H1 (cell line): Measurements from ENCODE around the gene GRXCR2. TPM values are rescaled to one million over a fixed set of nuclear protein-coding genes. Genes with fewer than 3 reads are reported as not detected.
A peak's percentile ranks its signal among the peaks of the same experiment; 100 is the strongest.

Source experiments
- CTCF ChIA-PET: fragments of 300-600 bp; sonication (Branson Sonifier 250); formaldehyde crosslinking; loops from one replicate; lab custom pipeline; 2021; ENCODE audit not compliant: partially characterized antibody; lab: Charles Lee
- POLR2A ChIA-PET: fragments of 300-600 bp; sonication (Branson Sonifier 250); formaldehyde crosslinking; loops from one replicate; lab custom pipeline; 2021; ENCODE audit warnings: inconsistent platforms; ENCODE audit not compliant: partially characterized antibody; lab: Charles Lee
- DNase-seq, 2 experiments: peaks; one replicate each; pipeline versions ENCODE4 v3.0.0 to v3.0.0-alpha.2; 2010 to 2022; ENCODE audit warnings: low spot score in 2 of 2, low read depth in 1 of 2, mixed read lengths in 1 of 2
- FAIRE-seq: peaks from 2 replicates; lab custom pipeline; 2011; peaks lifted over from hg19 to GRCh38; lab: Jason Lieb, UNC
- H2AFZ ChIP-seq: 2 replicates; pipeline ENCODE4 v1.8.1; 2012; ENCODE audit warnings: low read length, inconsistent platforms
- H2AK5ac ChIP-seq: 2 replicates; pipeline ENCODE4 v1.6.1; 2013; ENCODE audit warnings: low read depth, low read length
- H2BK120ac ChIP-seq: replicated peaks from 2 replicates; pipeline ENCODE3; 2013; ENCODE audit warnings: low read depth, low read length, inconsistent platforms
- H2BK12ac ChIP-seq: 2 replicates; pipeline ENCODE4 v1.6.1; 2013; ENCODE audit warnings: low read depth, low read length
- H2BK15ac ChIP-seq: 2 replicates; pipeline ENCODE4 v1.6.1; 2013; ENCODE audit warnings: low read length
- H2BK20ac ChIP-seq: 2 replicates; pipeline ENCODE4 v1.6.1; 2013; ENCODE audit warnings: low read length
- H2BK5ac ChIP-seq: 2 replicates; pipeline ENCODE4 v1.6.1; 2013; ENCODE audit warnings: low read depth, low read length
- H3K14ac ChIP-seq: 2 replicates; pipeline ENCODE4 v1.6.1; 2013; ENCODE audit warnings: inconsistent platforms; ENCODE audit not compliant: insufficient read length
- H3K18ac ChIP-seq: 2 replicates; pipeline ENCODE4 v1.6.1; 2013; ENCODE audit warnings: low read length; ENCODE audit errors: extremely low read depth
- H3K23ac ChIP-seq: 2 replicates; pipeline ENCODE4 v1.6.1; 2013; ENCODE audit warnings: inconsistent platforms; ENCODE audit not compliant: insufficient read length
- H3K23me2 ChIP-seq: 2 replicates; pipeline ENCODE4 v1.6.1; 2013; ENCODE audit warnings: low read depth, low read length
- H3K27ac ChIP-seq: 2 replicates; pipeline ENCODE4 v1.6.1; 2011; ENCODE audit warnings: low read depth, low read length, inconsistent platforms
- H3K27me3 ChIP-seq, 4 experiments: replicated peaks in 1 of 4; 1 replicate in 1 of 4; 2 replicates in 3 of 4; pipeline versions ENCODE4 v1.6.1 to v1.8.1; 2011 to 2013; ENCODE audit warnings: low read length in 3 of 4, mild to moderate bottlenecking in 3 of 4, inconsistent platforms in 2 of 4, mixed read lengths in 2 of 4, moderate library complexity in 1 of 4; ENCODE audit not compliant: control insufficient read depth in 3 of 4, insufficient read depth in 3 of 4; ENCODE audit errors: extremely low read depth in 1 of 4
- H3K36me3 ChIP-seq, 4 experiments: 2 replicates each; pipeline versions ENCODE4 v1.6.1 to v1.8.1; 2011 to 2013; ENCODE audit warnings: mild to moderate bottlenecking in 4 of 4, low read length in 3 of 4, moderate library complexity in 2 of 4, control low read depth in 1 of 4, inconsistent platforms in 1 of 4; ENCODE audit not compliant: insufficient read depth in 4 of 4, control insufficient read depth in 2 of 4
- H3K4ac ChIP-seq: replicated peaks from 2 replicates; pipeline ENCODE3; 2013; ENCODE audit warnings: low read length, low read depth, mixed read lengths, inconsistent platforms; ENCODE audit not compliant: insufficient read length
- H3K4me1 ChIP-seq, 4 experiments: replicated peaks in 1 of 4; 1 replicate in 1 of 4; 2 replicates in 3 of 4; pipeline versions ENCODE4 v1.6.1 to v1.8.1; 2011 to 2013; ENCODE audit warnings: low read length in 3 of 4, inconsistent platforms in 2 of 4, mixed read lengths in 1 of 4; ENCODE audit not compliant: insufficient read depth in 4 of 4, control insufficient read depth in 3 of 4
- H3K4me2 ChIP-seq, 2 experiments: 2 replicates each; pipeline versions ENCODE4 v1.6.1 to v1.8.1; 2011 to 2013; ENCODE audit warnings: low read depth in 2 of 2, low read length in 2 of 2, control low read depth in 1 of 2, inconsistent platforms in 1 of 2, mild to moderate bottlenecking in 1 of 2; ENCODE audit not compliant: insufficient read depth in 1 of 2
- H3K4me3 ChIP-seq, 4 experiments: fragments of 200-600, 300-600 bp in 1 of 4; sonication (generic), shearing (Covaris generic), sonication (Bioruptor Twin) in 1 of 4; 2 replicates each; pipeline versions ENCODE4 v1.5.1 to v1.8.1; 2011 to 2016; ENCODE audit warnings: low read length in 4 of 4, low read depth in 3 of 4, control low read depth in 2 of 4, inconsistent platforms in 2 of 4, mild to moderate bottlenecking in 2 of 4, mixed read lengths in 1 of 4, moderate library complexity in 1 of 4; ENCODE audit not compliant: insufficient read depth in 2 of 4; ENCODE audit errors: extremely low read depth in 1 of 4
- H3K56ac ChIP-seq: replicated peaks from 2 replicates; pipeline ENCODE3; 2013; ENCODE audit warnings: low read depth, mild to moderate bottlenecking, mixed read lengths, low read length, inconsistent platforms; ENCODE audit not compliant: insufficient read length
- H3K79me1 ChIP-seq: 2 replicates; pipeline ENCODE4 v1.6.1; 2013; ENCODE audit warnings: low read depth, low read length, control low read depth
- H3K79me2 ChIP-seq, 2 experiments: 2 replicates each; pipeline versions ENCODE4 v1.6.1 to v1.8.1; 2012 to 2013; ENCODE audit warnings: low read length in 2 of 2, mild to moderate bottlenecking in 2 of 2, inconsistent platforms in 1 of 2; ENCODE audit not compliant: insufficient read depth in 2 of 2, control insufficient read depth in 1 of 2
- H3K9ac ChIP-seq, 4 experiments: replicated peaks in 1 of 4; 1 replicate in 1 of 4; 2 replicates in 3 of 4; pipeline versions ENCODE4 v1.6.1 to v1.8.1; 2011 to 2013; ENCODE audit warnings: low read depth in 3 of 4, low read length in 3 of 4, control low read depth in 2 of 4, mild to moderate bottlenecking in 2 of 4, moderate library complexity in 2 of 4, inconsistent platforms in 1 of 4; ENCODE audit errors: extremely low read depth in 1 of 4
- H3K9me3 ChIP-seq, 2 experiments: 2 replicates each; pipeline versions ENCODE4 v1.6.1 to v1.8.1; 2012 to 2013; ENCODE audit warnings: mild to moderate bottlenecking in 2 of 2, moderate library complexity in 2 of 2, control low read depth in 1 of 2, inconsistent platforms in 1 of 2, low read depth in 1 of 2, low read length in 1 of 2, mixed read lengths in 1 of 2; ENCODE audit not compliant: insufficient read depth in 2 of 2
- H4K20me1 ChIP-seq, 2 experiments: replicated peaks in 1 of 2; 2 replicates each; pipeline versions ENCODE3 to v1.8.1; 2011 to 2013; ENCODE audit warnings: inconsistent platforms in 2 of 2, low read length in 2 of 2, mild to moderate bottlenecking in 1 of 2; ENCODE audit not compliant: insufficient read depth in 2 of 2, control insufficient read depth in 1 of 2
- H4K5ac ChIP-seq: 2 replicates; pipeline ENCODE4 v1.6.1; 2013; ENCODE audit warnings: low read length, low read depth, mixed read lengths, inconsistent platforms; ENCODE audit not compliant: insufficient read length
- H4K8ac ChIP-seq: 2 replicates; pipeline ENCODE4 v1.8.0; 2013; ENCODE audit warnings: mild to moderate bottlenecking, moderate library complexity, low read length, inconsistent platforms; ENCODE audit not compliant: insufficient read depth; ENCODE audit errors: extremely low read depth
- H4K91ac ChIP-seq: replicated peaks from 2 replicates; pipeline ENCODE3; 2013; ENCODE audit warnings: low read length, mixed read lengths, inconsistent platforms; ENCODE audit not compliant: insufficient read length
- KDM1A ChIP-seq: fragments of 200-600, 300-600 bp; sonication (generic); IDR thresholded peaks from 2 replicates; pipeline ENCODE4 v1.7.1; 2016; ENCODE audit warnings: mild to moderate bottlenecking, low read length, borderline replicate concordance
- SP2 ChIP-seq: IDR thresholded peaks from 2 replicates; pipeline ENCODE4 v1.6.1; 2012; ENCODE audit warnings: mild to moderate bottlenecking, low read length, inconsistent platforms
- TEAD4 ChIP-seq: IDR thresholded peaks from 2 replicates; pipeline ENCODE4 v1.6.1; 2012; ENCODE audit warnings: low read depth, low read length, inconsistent platforms, mixed read lengths
- WGBS, 2 experiments: shearing (Covaris generic) in 1 of 2; methylation state at CpG; one replicate each; pipeline versions ENCODE4 v1.1.6 to v1.1.7; 2013 to 2015; ENCODE audit warnings: low lambda C conversion rate in 2 of 2, mixed read lengths in 2 of 2, inconsistent platforms in 1 of 2, low coverage in 1 of 2, missing lambda C conversion rate in 1 of 2; ENCODE audit not compliant: insufficient replicate concordance in 2 of 2, insufficient coverage in 1 of 2, insufficient read length in 1 of 2; ENCODE audit errors: extremely low coverage in 1 of 2, missing lambda C conversion rate in 1 of 2; 5-methylcytosine and 5-hydroxymethylcytosine counted together
- polyA plus RNA-seq, 7 experiments: library from polyadenylated mRNA; depleted of rRNA in 3 of 7; stranded (reverse) in 5 of 7; unstranded in 2 of 7; fragments of >200 nt in 5 of 7; fragments of 200-250 nt in 2 of 7; gene quantifications; 1 replicate in 5 of 7; 2 replicates in 1 of 7; 4 replicates in 1 of 7; pipeline versions ENCODE4 v1.2.1 to v1.2.3, GENCODE V29; 2011 to 2013; ENCODE audit warnings: missing spikeins in 2 of 7, mixed read lengths in 2 of 7
- total RNA-seq: library from RNA; stranded (reverse); fragmentation: NEBNext Ultra II Directional; extraction: Animal tissue kit (Norgen Biotek cat#: 25700); gene quantifications from 2 replicates; pipeline ENCODE4 v1.2.1, GENCODE V29; 2021

GRXCR2 gene
- total and polyA plus RNA-seq, 2 of the 8 experiments (the other 6 are each of a cell fraction or from before 2014, with no cell fraction given) = not detected

GRCh38 chr5:145922059-145922458 is 49.2 kb upstream of the GRXCR2 start:
- Histone ChIP-seq H4K5ac (no peak overlapping the region), H3K9me3 (no peaks in the 10 kb centered on the region), H2BK5ac (no peak overlapping the region), H2BK15ac (no peak overlapping the region), H3K27ac (no peak overlapping the region), H2AK5ac (no peak overlapping the region), H2BK20ac (no peak overlapping the region), H3K18ac (no peak overlapping the region), H3K14ac (no peak overlapping the region), H3K4ac (no peak overlapping the region), H4K91ac (no peak overlapping the region), H3K23ac (no peak overlapping the region), H3K4me2 (no peak overlapping the region), H2BK12ac (no peak overlapping the region; the same call in 1 of the 2 replicates), H3K79me1 (no peaks in the 10 kb centered on the region), H3K23me2 (no peaks in the 10 kb centered on the region), H3K4me1 (peaks cover 0 to 4% (median 4%) of the 10 kb centered on the region in 4 experiments; a peak in 4 of 7 replicates), H3K27me3 (no peaks in the 10 kb centered on the region), H3K4me3 (no peak overlapping the region), H4K20me1 (no peaks in the 10 kb centered on the region), H2BK120ac (no peak overlapping the region), H3K9ac (0 out of 7 replicates have a peak overlapping the region, but pooled peaks of 1 of the 4 experiments have one; percentile 19), H4K8ac (no peak overlapping the region), H3K79me2 (no peaks in the 10 kb centered on the region), H3K56ac (no peak overlapping the region), H2AFZ (no peak overlapping the region), H3K36me3 (no peaks in the 10 kb centered on the region)
- DNase-seq = no peak
- CTCF ChIA-PET = interaction anchor here (0.6 to 1.9 kb wide), 6 partner anchors 10 to 119 kb away, joined by 3 to 6 read pairs (median 4); no protein-coding TSS in a partner anchor
- 76% methylated on average over 2 of the region's 2 CpGs; no CpG with 5 or more reads in 1 of the 2 experiments for WGBS, 2 experiments
- TF ChIP-seq KDM1A (no peak), TEAD4 (no peak), SP2 (no peak)
- POLR2A ChIA-PET = no interaction called here
- FAIRE-seq = no peak
